Measurements from ENCODE around the gene SELENON. TPM values are rescaled to one million over a fixed set of nuclear protein-coding genes. Genes with fewer than 3 reads are reported as not detected.

SELENON gene
- total RNA-seq, 1 donor from 2014 or later, result 95.9 TPM

- DNase-seq (no peak), ATAC-seq (no peak)
- intact Hi-C loops (cut with DNase I), result no loop called here
- peaks cover 29% of the 10 kb centered on the region for H3K36me3 ChIP-seq
- H3K27ac ChIP-seq, result no peak overlapping the region
- H3K27me3 ChIP-seq, result no peaks in the 10 kb centered on the region
- no peak overlapping the region for H3K4me3 ChIP-seq
- H3K9me3 ChIP-seq, result no peaks in the 10 kb centered on the region
- peaks cover 66% of the 10 kb centered on the region for H3K4me1 ChIP-seq
- no peak for TF ChIP-seq CTCF (IDR thresholded peaks at IDR 0.05)
Measured at GRCh38 chr1:25802915-25803314, 2.9 kb downstream of the SELENON start.

GRCh38 chr1:25803368-25803767 lies 3.4 kb downstream of the SELENON start:
- ATAC-seq, result no peak
- Histone ChIP-seq H3K9me3 (no peaks in the 10 kb centered on the region), H3K4me1 (peaks cover 66% of the 10 kb centered on the region), H3K27ac (no peak overlapping the region), H3K4me3 (no peak overlapping the region), H3K36me3 (peaks cover 30% of the 10 kb centered on the region), H3K27me3 (no peaks in the 10 kb centered on the region)
- no peak for DNase-seq
- no peak for TF ChIP-seq CTCF (IDR thresholded peaks at IDR 0.05)
- intact Hi-C loops (cut with DNase I), result no loop called here

- no peak for TF ChIP-seq CTCF (IDR thresholded peaks at IDR 0.05)
- Histone ChIP-seq H3K27me3 (no peaks in the 10 kb centered on the region), H3K4me3 (no peak overlapping the region), H3K9me3 (no peaks in the 10 kb centered on the region), H3K36me3 (peaks cover 40% of the 10 kb centered on the region), H3K4me1 (peaks cover 59% of the 10 kb centered on the region), H3K27ac (peak overlapping the region; percentile 34)
- DNase-seq (no peak), ATAC-seq (no peak)
- intact Hi-C loops (cut with DNase I), result no loop called here
Measured at GRCh38 chr1:25804244-25804963, 4.4 kb downstream of the SELENON start.

GRCh38 chr1:25804964-25805862 lies 5.2 kb downstream of the SELENON start:
- ATAC-seq (no peak), DNase-seq (no peak)
- Histone ChIP-seq H3K36me3 (peaks cover 42% of the 10 kb centered on the region), H3K9me3 (no peaks in the 10 kb centered on the region), H3K27ac (peak overlapping the region; percentile 34), H3K4me3 (no peak overlapping the region), H3K4me1 (peaks cover 57% of the 10 kb centered on the region), H3K27me3 (no peaks in the 10 kb centered on the region)
- no peak for TF ChIP-seq CTCF (IDR thresholded peaks at IDR 0.05)
- intact Hi-C loops (cut with DNase I), result no loop called here

- peak; percentile 35 for ATAC-seq
- intact Hi-C loops (cut with DNase I), result no loop called here
- Histone ChIP-seq H3K36me3 (peaks cover 42% of the 10 kb centered on the region), H3K27ac (peak overlapping the region; percentile 34), H3K4me1 (peaks cover 60% of the 10 kb centered on the region), H3K4me3 (no peak overlapping the region), H3K27me3 (no peaks in the 10 kb centered on the region), H3K9me3 (no peaks in the 10 kb centered on the region)
- TF ChIP-seq CTCF (IDR thresholded peaks at IDR 0.05), result no peak
- no peak for DNase-seq
Measured at GRCh38 chr1:25805863-25806225, 5.9 kb downstream of the SELENON start.
